Left colon (tissue), 2 donors: Measurements from ENCODE around the gene LRIG3. TPM values are rescaled to one million over a fixed set of nuclear protein-coding genes. Genes with fewer than 3 reads are reported as not detected.
A peak's percentile ranks its signal among the peaks of the same experiment; 100 is the strongest.

Experiments
- ATAC-seq: fragments of 200-7000 bp; cut with Tn5 transposase; one replicate; pipeline ENCODE4 v1.9.1; 2020; ENCODE audit warnings: mild to moderate bottlenecking, moderate library complexity
- DNase-seq, 2 donors: peaks; one replicate each; pipeline ENCODE4 v3.0.0-alpha.2; 2020
- intact Hi-C, 2 donors: fragments of 100-400 bp; cut with DNase I in 1 of 2; cut with micrococcal nuclease in 1 of 2; formaldehyde crosslinking; loops; one replicate each; pipeline versions ENCODE4 v1.11.2 to v1.14.0; 2022; cut with DNase I, micrococcal nuclease
- total RNA-seq, 2 donors: library from RNA; stranded (reverse); fragmentation: NEBNext Ultra II Directional; extraction: Animal tissue kit (Norgen Biotek cat#: 25700); gene quantifications; one replicate each; pipeline ENCODE4 v1.2.1, GENCODE V29; 2021
- donor health status: DM: no; HTN: no; CAD: no.
- donor health status: DM: yes; HTN: yes; CAD: no.

LRIG3 gene
- total RNA-seq, 2 donors from 2014 or later: 71.5 to 83.4 TPM

- DNase-seq (no peak), ATAC-seq (no peak)
- intact Hi-C loops: no loop called here
These were observed 12.7 kb upstream of the LRIG3 start for GRCh38 chr12:58932806-58933681.

- intact Hi-C loops: no loop called here
- DNase-seq: no peak
These were observed 11.2 kb upstream of the LRIG3 start for GRCh38 chr12:58931518-58931917.

GRCh38 chr12:58930770-58931324, 10.5 kb upstream of the LRIG3 start:
- DNase-seq: no peak
- ATAC-seq: no peak
- intact Hi-C loops: no loop called here

More at GRCh38 chr12:58931518-58931917, 11.2 kb upstream of the LRIG3 start:
- ATAC-seq: no peak

GRCh38 chr12:58927120-58927519, 6.8 kb upstream of the LRIG3 start:
- intact Hi-C loops: no loop called here
- ATAC-seq (no peak), DNase-seq (no peak)

- intact Hi-C loops: no loop called here
- ATAC-seq (no peak), DNase-seq (no peak)
These were observed 6.3 kb upstream of the LRIG3 start for GRCh38 chr12:58926586-58926985.

GRCh38 chr12:58925751-58926150, 5.4 kb upstream of the LRIG3 start:
- ATAC-seq (no peak), DNase-seq (no peak)
- intact Hi-C loops: no loop called here

- ATAC-seq (peak; percentile 69), DNase-seq (no peak)
- intact Hi-C loops: no loop called here
These were observed 4.9 kb upstream of the LRIG3 start for GRCh38 chr12:58925111-58925611.

GRCh38 chr12:58924652-58925051, 4.3 kb upstream of the LRIG3 start:
- ATAC-seq (no peak), DNase-seq (no peak)
- intact Hi-C loops: no loop called here

- ATAC-seq (no peak), DNase-seq (no peak)
- intact Hi-C loops: no loop called here
These were observed 3.5 kb upstream of the LRIG3 start for GRCh38 chr12:58923781-58924180.

GRCh38 chr12:58922849-58923248, 2.5 kb upstream of the LRIG3 start:
- ATAC-seq (no peak), DNase-seq (no peak)
- intact Hi-C loops: no loop called here

GRCh38 chr12:58920961-58921861, 907 bp upstream of the LRIG3 start:
- peak; percentile 54 for ATAC-seq
- intact Hi-C loops: no loop called here
- DNase-seq: peak in 1 of 2 donors; percentile 48

GRCh38 chr12:58919231-58920101, 838 bp downstream of the LRIG3 start:
- ATAC-seq: peak; percentile 27
- DNase-seq: peak; percentile 41 to 59
- intact Hi-C loops: no loop called here

GRCh38 chr12:58918469-58918844, 1.8 kb downstream of the LRIG3 start:
- intact Hi-C loops: no loop called here
- ATAC-seq: no peak

GRCh38 chr12:58917699-58918468, 2.4 kb downstream of the LRIG3 start:
- DNase-seq: no peak
- no peak for ATAC-seq
- intact Hi-C loops: no loop called here

More at GRCh38 chr12:58918469-58918844, 1.8 kb downstream of the LRIG3 start:
- no peak for DNase-seq

- DNase-seq (peak in 1 of 2 donors; percentile 44), ATAC-seq (no peak)
- intact Hi-C loops: no loop called here
These were observed 3.3 kb downstream of the LRIG3 start for GRCh38 chr12:58916921-58917511.

- intact Hi-C loops: no loop called here
- DNase-seq: no peak
- ATAC-seq: no peak
These were observed 4.1 kb downstream of the LRIG3 start for GRCh38 chr12:58916161-58916621.

- ATAC-seq: peak; percentile 51
- intact Hi-C loops: no loop called here
- peak; percentile 59 to 70 for DNase-seq
These were observed 4.7 kb downstream of the LRIG3 start for GRCh38 chr12:58915634-58916033.
